HepG2 (cell line): ENCODE data around the gene ACOT2. TPM values are rescaled to one million over a fixed set of nuclear protein-coding genes. Genes with fewer than 3 reads are reported as not detected.
A peak's percentile ranks its signal among the peaks of the same experiment; 100 is the strongest.
"Not testable (repeated sequence)": the region's sequence is repeated elsewhere in the genome, so short reads cannot be mapped to it uniquely, and the experiment has no call there.

ENCODE experiments used
- ATAC-seq: fragments of 200-7000 bp; cut with Tn5 transposase; 3 replicates; pipeline ENCODE4 v1.9.1; 2020; ENCODE audit warnings: mild to moderate bottlenecking, moderate library complexity
- BruUV-seq: library from RNA; stranded (reverse); fragments of 400-500 nt; replicated peaks from 2 replicates; lab custom pipeline; 2021; lab: Mats Ljungman, UMichigan
- CTCF ChIA-PET: fragments of 300-600 bp; formaldehyde crosslinking; extraction: SDS; loops from one replicate; lab custom pipeline; 2021; ENCODE audit warnings: low total read pairs, inconsistent platforms, low intra/inter-chr PET ratio; lab: Yijun Ruan, JAX
- POLR2A ChIA-PET: fragments of 350-600 bp; sonication (Branson Sonifier 250); formaldehyde crosslinking; loops from one replicate; lab custom pipeline; 2020; ENCODE audit warnings: antibody characterized with exemption, inconsistent platforms; lab: Yijun Ruan, JAX
- DNase-seq: peaks from one replicate; pipeline ENCODE4 v3.0.0-alpha.2; 2015; ENCODE audit warnings: low spot score
- FAIRE-seq: peaks from 3 replicates; lab custom pipeline; 2011; peaks lifted over from hg19 to GRCh38; lab: Jason Lieb, UNC
- H2AFZ ChIP-seq: one replicate; pipeline ENCODE4 v1.6.1; 2011; ENCODE audit warnings: low read length, inconsistent platforms
- H3K27ac ChIP-seq: fragments of 300-600 bp; 3 replicates; pipeline ENCODE4 v1.8.0; 2011; ENCODE audit warnings: mixed run types, mild to moderate bottlenecking, mixed read lengths, low read length, inconsistent platforms; ENCODE audit not compliant: insufficient read depth; ENCODE audit errors: extremely low read length
- H3K27me3 ChIP-seq, 2 experiments: fragments of 200-600 bp in 1 of 2; 2 replicates in 1 of 2; 3 replicates in 1 of 2; pipeline versions ENCODE4 v1.6.0 to v1.8.0; 2011; ENCODE audit warnings: low read length in 2 of 2, mild to moderate bottlenecking in 2 of 2, moderate library complexity in 2 of 2, inconsistent platforms in 1 of 2; ENCODE audit not compliant: insufficient read depth in 2 of 2, control insufficient read depth in 1 of 2
- H3K36me3 ChIP-seq, 2 experiments: fragments of 200-600 bp in 1 of 2; replicated peaks in 1 of 2; 2 replicates in 1 of 2; 3 replicates in 1 of 2; pipeline versions ENCODE4 v1.5.1 to v1.8.0; 2011; ENCODE audit warnings: low read length in 2 of 2, inconsistent platforms in 1 of 2; ENCODE audit not compliant: insufficient read depth in 2 of 2, control insufficient read depth in 1 of 2
- H3K4me1 ChIP-seq: 2 replicates; pipeline ENCODE4 v1.5.1; 2012; ENCODE audit warnings: low read length, inconsistent platforms; ENCODE audit not compliant: insufficient read depth
- H3K4me2 ChIP-seq: 2 replicates; pipeline ENCODE4 v1.6.0; 2011; ENCODE audit warnings: low read depth, low read length, inconsistent platforms
- H3K4me3 ChIP-seq, 3 experiments: fragments of 200-600 bp in 1 of 3; sonication (generic), shearing (Covaris generic) in 1 of 3; replicated peaks in 1 of 3; 2 replicates each; pipeline ENCODE4 v1.5.1; 2011 to 2016; ENCODE audit warnings: low read length in 3 of 3, inconsistent platforms in 2 of 3, low read depth in 2 of 3, mild to moderate bottlenecking in 2 of 3, control low read depth in 1 of 3, mixed read lengths in 1 of 3; ENCODE audit not compliant: insufficient read depth in 1 of 3
- H3K79me2 ChIP-seq: one replicate; pipeline ENCODE4 v1.6.1; 2011; ENCODE audit warnings: low read length, inconsistent platforms; ENCODE audit not compliant: insufficient read depth
- H3K9ac ChIP-seq: 2 replicates; pipeline ENCODE4 v1.6.0; 2011; ENCODE audit warnings: mild to moderate bottlenecking, low read depth, low read length, inconsistent platforms; ENCODE audit not compliant: insufficient read depth
- H3K9me3 ChIP-seq: 2 replicates; pipeline ENCODE4 v1.5.1; 2012; ENCODE audit warnings: mild to moderate bottlenecking, low read length
- H4K20me1 ChIP-seq: 2 replicates; pipeline ENCODE4 v1.6.0; 2011; ENCODE audit warnings: inconsistent platforms, mild to moderate bottlenecking, low read length, moderate library complexity; ENCODE audit not compliant: insufficient read depth
- CBX1 ChIP-seq: IDR thresholded peaks from one replicate; pipeline ENCODE4 v1.6.1; 2016; ENCODE audit warnings: antibody characterized with exemption, low read depth
- EEA1 ChIP-seq: sonication (generic); formaldehyde crosslinking; IDR thresholded peaks from 2 replicates; pipeline ENCODE4 v1.5.1; 2020; ENCODE audit warnings: mild to moderate bottlenecking, missing genetic modification reagents, borderline replicate concordance
- EP300 ChIP-seq, 3 experiments: sonication (generic) in 1 of 3; formaldehyde crosslinking in 1 of 3; IDR thresholded peaks; 2 replicates each; pipeline versions ENCODE4 v1.5.1 to v1.6.1; 2011 to 2020; ENCODE audit warnings: low read depth in 2 of 3, low read length in 2 of 3, borderline replicate concordance in 1 of 3, improper control_type of control experiment in 1 of 3, mild to moderate bottlenecking in 1 of 3, missing genetic modification reagents in 1 of 3, moderate library complexity in 1 of 3
- FOXM1 ChIP-seq: sonication (generic); formaldehyde crosslinking; IDR thresholded peaks from 2 replicates; pipeline ENCODE4 v1.5.0; 2020; ENCODE audit warnings: missing genetic modification reagents
- GTF3A ChIP-seq: sonication (generic); formaldehyde crosslinking; conservative IDR thresholded peaks from 2 replicates; pipeline ENCODE4 v1.4.0; 2020; ENCODE audit warnings: mild to moderate bottlenecking, missing genetic modification reagents
- HDAC1 ChIP-seq: sonication (generic); formaldehyde crosslinking; IDR thresholded peaks from 2 replicates; pipeline ENCODE4 v1.5.1; 2020; ENCODE audit warnings: mild to moderate bottlenecking, missing genetic modification reagents
- HNRNPLL ChIP-seq: fragments of 200-400 bp; formaldehyde crosslinking; IDR thresholded peaks from 2 replicates; pipeline ENCODE4 v1.6.1; 2017; ENCODE audit warnings: mild to moderate bottlenecking, low read depth, low read length; ENCODE audit not compliant: poor library complexity, severe bottlenecking
- KDM4B ChIP-seq: sonication (generic); formaldehyde crosslinking; IDR thresholded peaks from 2 replicates; pipeline ENCODE4 v1.4.0; 2020; ENCODE audit warnings: missing genetic modification reagents
- KLF13 ChIP-seq: sonication (generic); formaldehyde crosslinking; IDR thresholded peaks from 2 replicates; pipeline ENCODE4 v1.4.0; 2020; ENCODE audit warnings: mild to moderate bottlenecking, missing genetic modification reagents
- MTF2 ChIP-seq: sonication (generic); formaldehyde crosslinking; IDR thresholded peaks from 2 replicates; pipeline ENCODE4 v1.5.0; 2020; ENCODE audit warnings: missing genetic modification reagents, borderline replicate concordance
- MXD4 ChIP-seq: IDR thresholded peaks from 2 replicates; pipeline ENCODE4 v1.6.1; 2016; ENCODE audit warnings: mild to moderate bottlenecking, missing biosample characterization, missing genetic modification reagents
- NFIB ChIP-seq: sonication (generic); formaldehyde crosslinking; IDR thresholded peaks from 2 replicates; pipeline ENCODE4 v1.9.0; 2021; ENCODE audit warnings: missing genetic modification reagents, mild to moderate bottlenecking, borderline replicate concordance
- SAFB2 ChIP-seq: sonication (generic); formaldehyde crosslinking; IDR thresholded peaks from 2 replicates; pipeline ENCODE4 v1.5.1; 2020; ENCODE audit warnings: missing genetic modification reagents, low read depth, mild to moderate bottlenecking, borderline replicate concordance
- ZBTB7B ChIP-seq: sonication (generic); formaldehyde crosslinking; IDR thresholded peaks from 2 replicates; pipeline ENCODE4 v1.4.0; 2020; ENCODE audit warnings: missing genetic modification reagents
- ZFY ChIP-seq: sonication (generic); formaldehyde crosslinking; IDR thresholded peaks from 2 replicates; pipeline ENCODE4 v1.4.0; 2020; ENCODE audit warnings: missing genetic modification reagents
- ZNF547 ChIP-seq: sonication (generic); formaldehyde crosslinking; IDR thresholded peaks from 2 replicates; pipeline ENCODE4 v1.5.1; 2020; ENCODE audit warnings: mild to moderate bottlenecking, missing genetic modification reagents
- ZNF605 ChIP-seq: sonication (generic); formaldehyde crosslinking; IDR thresholded peaks from 2 replicates; pipeline ENCODE4 v1.8.0; 2022; ENCODE audit warnings: mild to moderate bottlenecking, missing genetic modification reagents
- ZNF674 ChIP-seq: sonication (generic); formaldehyde crosslinking; IDR thresholded peaks from 2 replicates; pipeline ENCODE4 v1.5.0; 2020; ENCODE audit warnings: low read depth, mild to moderate bottlenecking, missing genetic modification reagents
- ZNF776 ChIP-seq: sonication (generic); formaldehyde crosslinking; IDR thresholded peaks from 2 replicates; pipeline ENCODE4 v1.4.0; 2020; ENCODE audit warnings: mild to moderate bottlenecking, missing genetic modification reagents
- ZSCAN9 ChIP-seq: IDR thresholded peaks from 2 replicates; pipeline ENCODE4 v1.6.1; 2016; ENCODE audit warnings: borderline replicate concordance
- WGBS: methylation state at CpG from one replicate; pipeline ENCODE4 v1.1.6; 2017; ENCODE audit warnings: low lambda C conversion rate; 5-methylcytosine and 5-hydroxymethylcytosine counted together
- in situ Hi-C: cut with HindIII; loops from 2 replicates; pipeline ENCODE4 v1.10.0; 2017; ENCODE audit warnings: low pct_unique_long_range_greater_than_20kb; ENCODE audit not compliant: extremely low pct_ligation_motif_present
- intact Hi-C: fragments of 100-400 bp; cut with micrococcal nuclease; formaldehyde crosslinking; loops from one replicate; pipeline ENCODE4 v1.10.0; 2022; ENCODE audit not compliant: unreplicated experiment
- polyA plus RNA-seq, 8 experiments: library from polyadenylated mRNA; depleted of rRNA in 3 of 8; stranded (reverse) in 7 of 8; unstranded in 1 of 8; fragments of >200 nt; fragmentation: Illumina TruSeq in 4 of 8; extraction: Trizol in 4 of 8; gene quantifications; 2 replicates each; pipeline versions ENCODE4 v1.2.1 to v1.2.3, GENCODE V29; 2011 to 2016; ENCODE audit warnings: low read depth in 4 of 8, missing spikeins in 1 of 8, mixed read lengths in 1 of 8; ENCODE audit not compliant: insufficient read depth in 1 of 8
- total RNA-seq, 5 experiments: library from RNA; depleted of rRNA; stranded (reverse); fragments of >200 nt; fragmentation: Illumina TruSeq; extraction: Trizol; gene quantifications; 2 replicates each; pipeline ENCODE4 v1.2.3, GENCODE V29; 2016; ENCODE audit warnings: low read depth in 1 of 5

The ACOT2 gene
- total and polyA plus RNA-seq, 2 of the 13 experiments (the other 11 are each of a cell fraction or from before 2014, with no cell fraction given): 60.0 to 110 TPM

DNA sequence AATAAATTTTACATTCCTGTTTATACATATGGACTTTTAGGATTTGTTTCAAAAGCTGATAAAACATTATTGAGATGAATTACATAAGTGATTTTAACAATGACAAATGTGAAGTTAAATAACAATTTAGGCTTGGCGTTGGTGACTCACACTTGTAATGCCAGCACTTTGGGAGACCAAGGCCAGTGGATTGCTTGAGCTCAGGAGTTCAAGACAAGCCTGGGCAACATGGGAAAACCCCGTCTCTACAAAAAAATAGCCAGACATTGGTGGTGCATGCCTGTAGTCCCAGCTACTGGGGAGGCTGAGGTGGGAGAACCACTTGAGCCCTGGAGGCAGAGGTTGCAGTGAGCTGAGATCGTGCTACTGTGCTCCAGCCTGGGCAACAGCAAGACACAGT lies 7.4 kb downstream of the ACOT2 start:
- no peak overlapping the region for H3K4me2 ChIP-seq
- H3K27me3 ChIP-seq: no peaks in the 10 kb centered on the region
- ChIA-PET POLR2A (no interaction called here), CTCF (no interaction called here)
- no peak overlapping the region for H3K27ac ChIP-seq
- H3K9ac ChIP-seq: no peak overlapping the region
- peaks cover 4% of the 10 kb centered on the region for H3K4me1 ChIP-seq
- ATAC-seq (no peak), FAIRE-seq (peak; percentile 26), DNase-seq (no peak)
- BruUV-seq: no TSS peak
- H4K20me1 ChIP-seq: no peaks in the 10 kb centered on the region
- WGBS: 95% methylated on average over 3 of the region's 3 CpGs
- no peak overlapping the region for H2AFZ ChIP-seq
- peaks cover 2% of the 10 kb centered on the region for H3K79me2 ChIP-seq
- in situ Hi-C loops (loop anchor here (10.0 kb wide), 1 partner anchor 58 kb away; no protein-coding TSS in a partner anchor), intact Hi-C loops (loop anchor here (10.0 kb wide), 1 partner anchor 58 kb away; no protein-coding TSS in a partner anchor)
- H3K4me3 ChIP-seq: no peak overlapping the region
- no peak for TF ChIP-seq NFIB
- no peak for TF ChIP-seq GTF3A (CRISPR knock-in tag)
- no peak for TF ChIP-seq ZNF776 (CRISPR knock-in tag)
- no peak for TF ChIP-seq HDAC1
- no peak for TF ChIP-seq KLF13
- no peak for TF ChIP-seq MTF2 (CRISPR knock-in tag)
- no peak for TF ChIP-seq ZBTB7B (CRISPR knock-in tag)
- no peak for TF ChIP-seq ZNF547 (CRISPR knock-in tag)
- TF ChIP-seq KDM4B (CRISPR knock-in tag): no peak
- no peak for TF ChIP-seq HNRNPLL
- no peak for TF ChIP-seq EEA1
- TF ChIP-seq MXD4 (CRISPR knock-in tag): no peak
- TF ChIP-seq ZFY (CRISPR knock-in tag): no peak
- TF ChIP-seq FOXM1 (CRISPR knock-in tag): no peak
- TF ChIP-seq CBX1: no peak
- TF ChIP-seq ZNF674 (CRISPR knock-in tag): no peak
- no peak for TF ChIP-seq ZSCAN9 (CRISPR knock-in tag)
- no peak for TF ChIP-seq EP300 (IDR thresholded peaks at IDR 0.05; ENCODE audit: low read depth in 2 of 2, low read length in 2 of 2)
- no peak for TF ChIP-seq EP300 (CRISPR knock-in tag; IDR thresholded peaks at IDR 0.05; ENCODE audit: borderline replicate concordance)
- no peak for TF ChIP-seq SAFB2
- TF ChIP-seq ZNF605: no peak
- peaks cover 1 to 27% of the 10 kb centered on the region in 2 experiments for H3K36me3 ChIP-seq
- no peaks in the 10 kb centered on the region for H3K9me3 ChIP-seq

DNA sequence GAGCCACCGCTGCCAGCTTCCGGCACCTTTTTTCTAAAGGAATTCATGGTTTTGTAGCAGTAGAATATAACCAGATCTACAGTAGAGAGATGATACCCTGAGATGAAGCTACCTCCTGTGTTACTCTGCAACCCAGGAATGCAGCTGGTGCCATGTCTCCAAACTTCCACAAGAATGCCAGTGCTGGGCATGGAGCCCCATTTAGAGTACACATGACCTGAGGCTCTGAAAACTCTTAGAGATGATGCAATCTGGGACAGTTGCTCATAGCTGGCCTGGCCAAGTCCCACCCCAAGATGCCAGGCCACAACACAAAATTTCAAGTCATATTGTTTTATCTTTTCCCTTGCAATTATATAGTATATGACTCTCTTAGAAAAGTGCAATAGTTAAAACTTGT lies 8.2 kb downstream of the ACOT2 start:
- in situ Hi-C loops: loop anchor here (10.0 kb wide), 1 partner anchor 58 kb away; no protein-coding TSS in a partner anchor
- 100% methylated on average over 2 of the region's 2 CpGs for WGBS
- H3K4me3 ChIP-seq, H2AFZ ChIP-seq, BruUV-seq, H3K27me3 ChIP-seq, H3K4me1 ChIP-seq, H3K4me2 ChIP-seq, H3K27ac ChIP-seq, H4K20me1 ChIP-seq, DNase-seq, H3K79me2 ChIP-seq, CTCF ChIA-PET, H3K9ac ChIP-seq, ATAC-seq, H3K9me3 ChIP-seq: not testable (repeated sequence)
- FAIRE-seq: peak; percentile 36
- H3K36me3 ChIP-seq: peaks cover 1 to 27% of the 10 kb centered on the region in 2 experiments
- intact Hi-C loops: loop anchor here (10.0 kb wide), 1 partner anchor 58 kb away; no protein-coding TSS in a partner anchor
- POLR2A ChIA-PET: interaction anchor here (0.6 kb wide), 1 partner anchor 293 kb away, joined by 3 read pairs; no protein-coding TSS in a partner anchor
